Measurements from ENCODE around the gene MRAP2. TPM values are rescaled to one million over a fixed set of nuclear protein-coding genes. Genes with fewer than 3 reads are reported as not detected.
"Not testable (repeated sequence)": the region's sequence is repeated elsewhere in the genome, so short reads cannot be mapped to it uniquely, and the experiment has no call there.

The MRAP2 gene
- total RNA-seq, 2 experiments from 2014 or later, result not detected

DNA sequence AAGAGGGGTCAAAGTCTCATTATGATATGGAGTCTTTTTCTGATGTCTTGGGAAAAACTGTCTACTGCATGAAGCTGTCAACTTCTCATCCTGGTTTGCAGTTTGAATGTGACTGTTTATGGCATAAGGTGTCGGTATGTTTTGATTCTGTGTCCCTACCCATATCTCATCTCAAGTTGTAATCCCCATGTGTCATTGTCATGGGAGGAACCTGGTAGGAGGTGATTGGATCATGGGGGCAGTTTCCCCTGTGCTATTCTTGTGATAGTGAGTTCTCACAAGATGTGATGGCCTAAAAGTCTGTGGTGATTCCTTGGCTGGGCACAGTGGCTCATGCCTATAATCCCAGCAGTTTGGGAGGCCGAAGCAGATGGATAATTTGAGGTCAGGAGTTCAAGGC is 47.6 kb downstream of the MRAP2 start:
- no peak for DNase-seq
- Histone ChIP-seq H3K4me3 (ENCODE audit: low read length) (no peak overlapping the region), H3K4me1 (ENCODE audit: insufficient read depth, low read length) (no peaks in the 10 kb centered on the region), H3K27ac (ENCODE audit: low read depth in 1 of 2, low read length in 2 of 2) (no peak overlapping the region), H3K9me3 (ENCODE audit: control insufficient read depth in 1 of 2, insufficient read depth in 1 of 2, low read length in 2 of 2) (no peaks in the 10 kb centered on the region), H3K36me3 (ENCODE audit: insufficient read depth, low read length) (no peaks in the 10 kb centered on the region), H3K27me3 (ENCODE audit: control insufficient read depth in 1 of 2, insufficient read depth in 2 of 2, low read length in 2 of 2) (peaks cover 0 to 3% of the 10 kb centered on the region in 2 experiments)
- Mint-ChIP-seq H3K27me3 (peaks cover 6% of the 10 kb centered on the region), H3K9me3 (no peaks in the 10 kb centered on the region), H3K27ac (no peak overlapping the region), H3K36me3 (ENCODE audit: low read depth) (no peaks in the 10 kb centered on the region), H3K4me1 (ENCODE audit: low read depth) (no peaks in the 10 kb centered on the region), H3K4me3 (no peak overlapping the region)
- ChIA-PET POLR2A (no interaction called here), CTCF (no interaction called here)
- ATAC-seq (ENCODE audit: poor library complexity), result no peak
- intact Hi-C loops (cut with DNase I, micrococcal nuclease), result no loop called here
- TF ChIP-seq, protein P1, sequence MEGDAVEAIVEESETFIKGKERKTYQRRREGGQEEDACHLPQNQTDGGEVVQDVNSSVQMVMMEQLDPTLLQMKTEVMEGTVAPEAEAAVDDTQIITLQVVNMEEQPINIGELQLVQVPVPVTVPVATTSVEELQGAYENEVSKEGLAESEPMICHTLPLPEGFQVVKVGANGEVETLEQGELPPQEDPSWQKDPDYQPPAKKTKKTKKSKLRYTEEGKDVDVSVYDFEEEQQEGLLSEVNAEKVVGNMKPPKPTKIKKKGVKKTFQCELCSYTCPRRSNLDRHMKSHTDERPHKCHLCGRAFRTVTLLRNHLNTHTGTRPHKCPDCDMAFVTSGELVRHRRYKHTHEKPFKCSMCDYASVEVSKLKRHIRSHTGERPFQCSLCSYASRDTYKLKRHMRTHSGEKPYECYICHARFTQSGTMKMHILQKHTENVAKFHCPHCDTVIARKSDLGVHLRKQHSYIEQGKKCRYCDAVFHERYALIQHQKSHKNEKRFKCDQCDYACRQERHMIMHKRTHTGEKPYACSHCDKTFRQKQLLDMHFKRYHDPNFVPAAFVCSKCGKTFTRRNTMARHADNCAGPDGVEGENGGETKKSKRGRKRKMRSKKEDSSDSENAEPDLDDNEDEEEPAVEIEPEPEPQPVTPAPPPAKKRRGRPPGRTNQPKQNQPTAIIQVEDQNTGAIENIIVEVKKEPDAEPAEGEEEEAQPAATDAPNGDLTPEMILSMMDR (IDR thresholded peaks at IDR 0.05), result no peak

DNA sequence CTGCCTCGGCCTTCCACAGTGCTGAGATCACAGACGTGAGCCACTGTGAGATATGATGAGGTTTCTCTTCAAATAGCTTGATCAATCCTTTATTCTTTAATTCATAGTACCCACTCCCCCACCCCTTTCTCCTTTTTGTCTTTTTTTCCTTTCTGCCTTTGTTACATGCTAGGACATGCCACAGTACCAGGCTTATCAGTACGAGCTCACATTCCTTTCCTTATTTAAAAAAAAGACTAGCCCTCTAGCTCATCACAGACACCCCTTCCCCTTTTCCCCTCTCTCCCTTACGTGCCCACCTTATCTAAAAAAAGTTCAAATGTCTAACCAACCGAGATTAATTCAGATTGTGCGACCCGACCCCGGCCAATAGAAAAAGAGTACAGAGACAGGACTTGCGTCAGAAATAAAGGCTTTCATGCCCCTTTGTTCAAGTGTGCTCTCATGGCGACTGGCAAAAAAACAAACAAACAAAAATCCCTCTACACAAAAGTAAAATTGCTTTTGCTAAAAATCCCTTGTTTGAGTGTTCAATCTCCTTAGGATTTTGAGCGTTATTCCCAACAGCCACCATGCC is 49.2 kb downstream of the MRAP2 start:
- Mint-ChIP-seq H3K4me3 (no peak overlapping the region), H3K27ac (no peak overlapping the region), H3K4me1 (ENCODE audit: low read depth) (no peaks in the 10 kb centered on the region), H3K9me3 (no peaks in the 10 kb centered on the region), H3K27me3 (peaks cover 12% of the 10 kb centered on the region), H3K36me3 (ENCODE audit: low read depth) (no peaks in the 10 kb centered on the region)
- TF ChIP-seq, protein P1 (IDR thresholded peaks at IDR 0.05), result no peak
- no peaks in the 10 kb centered on the region for H3K9me3 ChIP-seq (ENCODE audit: control insufficient read depth in 1 of 2, insufficient read depth in 1 of 2, low read length in 2 of 2)
- no peaks in the 10 kb centered on the region for H3K4me1 ChIP-seq (ENCODE audit: insufficient read depth, low read length)
- no peak for DNase-seq
- ATAC-seq (ENCODE audit: poor library complexity), result no peak
- no peak overlapping the region for H3K27ac ChIP-seq (ENCODE audit: low read depth in 1 of 2, low read length in 2 of 2)
- intact Hi-C loops (cut with DNase I, micrococcal nuclease), result no loop called here
- ChIA-PET POLR2A (no interaction called here), CTCF (no interaction called here)
- H3K36me3 ChIP-seq (ENCODE audit: insufficient read depth, low read length), result no peaks in the 10 kb centered on the region
- no peak overlapping the region for H3K4me3 ChIP-seq (ENCODE audit: low read length)
- no peaks in the 10 kb centered on the region for H3K27me3 ChIP-seq (ENCODE audit: control insufficient read depth in 1 of 2, insufficient read depth in 2 of 2, low read length in 2 of 2)

DNA sequence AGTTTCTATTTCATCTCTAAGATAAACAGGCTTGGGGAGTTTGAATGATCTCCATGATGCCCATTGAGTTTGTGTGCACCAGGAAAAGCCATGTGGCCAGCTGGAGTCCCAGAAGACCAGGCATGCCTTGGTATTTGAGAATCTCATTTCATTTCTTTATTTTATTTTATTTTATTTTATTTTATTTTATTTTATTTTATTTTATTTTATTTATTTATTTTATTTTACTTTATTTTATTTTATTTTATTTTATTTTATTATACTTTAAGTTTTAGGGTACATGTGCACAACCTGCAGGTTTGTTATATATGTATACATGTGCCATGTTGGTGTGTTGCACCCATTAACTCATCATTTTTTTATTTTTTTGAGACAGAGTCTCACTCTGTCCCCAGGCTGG is 51.1 kb downstream of the MRAP2 start:
- ATAC-seq (ENCODE audit: poor library complexity); H3K27ac Mint-ChIP-seq; H3K4me1 Mint-ChIP-seq (ENCODE audit: low read depth); H3K27me3 ChIP-seq (ENCODE audit: control insufficient read depth in 1 of 2, insufficient read depth in 2 of 2, low read length in 2 of 2); H3K4me3 Mint-ChIP-seq; POLR2A ChIA-PET; intact Hi-C loops (cut with DNase I, micrococcal nuclease); H3K4me1 ChIP-seq (ENCODE audit: insufficient read depth, low read length); DNase-seq; H3K27ac ChIP-seq (ENCODE audit: low read depth in 1 of 2, low read length in 2 of 2); H3K9me3 Mint-ChIP-seq; H3K4me3 ChIP-seq (ENCODE audit: low read length); CTCF ChIA-PET; H3K36me3 Mint-ChIP-seq (ENCODE audit: low read depth); H3K36me3 ChIP-seq (ENCODE audit: insufficient read depth, low read length); H3K9me3 ChIP-seq (ENCODE audit: control insufficient read depth in 1 of 2, insufficient read depth in 1 of 2, low read length in 2 of 2): not testable (repeated sequence)
- peaks cover 21% of the 10 kb centered on the region for H3K27me3 Mint-ChIP-seq

DNA sequence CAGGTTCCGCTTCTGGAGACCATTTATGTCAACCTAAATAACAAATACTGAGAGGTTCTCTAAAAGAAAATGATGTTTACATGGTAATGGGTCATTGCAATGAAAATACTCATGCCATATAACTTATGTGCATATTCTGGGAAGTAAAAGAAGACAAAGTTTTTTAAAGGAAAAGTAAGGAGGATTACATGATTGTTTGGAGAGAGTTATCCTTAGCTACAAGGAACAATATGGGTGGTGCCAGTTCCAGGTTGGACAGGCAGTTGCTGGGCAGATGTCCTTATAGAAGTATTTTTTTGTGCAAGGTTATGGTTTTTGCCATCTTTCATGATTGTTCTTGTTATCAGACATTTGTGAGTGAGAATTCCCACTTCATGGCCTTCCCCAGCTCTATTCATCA is 52.5 kb downstream of the MRAP2 start:
- H3K4me3 ChIP-seq (ENCODE audit: low read length), result no peak overlapping the region
- no peak for ATAC-seq (ENCODE audit: poor library complexity)
- ChIA-PET POLR2A (interaction anchor here (0.6 kb wide), 2 partner anchors 13 to 44 kb away, joined by 3 read pairs; no protein-coding TSS in a partner anchor), CTCF (no interaction called here)
- Mint-ChIP-seq H3K4me3 (no peak overlapping the region), H3K9me3 (peaks cover 4% of the 10 kb centered on the region), H3K27ac (no peak overlapping the region), H3K27me3 (peaks cover 32% of the 10 kb centered on the region), H3K36me3 (ENCODE audit: low read depth) (no peaks in the 10 kb centered on the region), H3K4me1 (ENCODE audit: low read depth) (no peaks in the 10 kb centered on the region)
- intact Hi-C loops (cut with DNase I, micrococcal nuclease), result no loop called here
- DNase-seq, result no peak
- no peaks in the 10 kb centered on the region for H3K9me3 ChIP-seq (ENCODE audit: control insufficient read depth in 1 of 2, insufficient read depth in 1 of 2, low read length in 2 of 2)
- no peak overlapping the region for H3K27ac ChIP-seq (ENCODE audit: low read depth in 1 of 2, low read length in 2 of 2)
- no peaks in the 10 kb centered on the region for H3K4me1 ChIP-seq (ENCODE audit: insufficient read depth, low read length)
- no peaks in the 10 kb centered on the region for H3K36me3 ChIP-seq (ENCODE audit: insufficient read depth, low read length)
- TF ChIP-seq, protein P1 (IDR thresholded peaks at IDR 0.05), result no peak
- no peaks in the 10 kb centered on the region for H3K27me3 ChIP-seq (ENCODE audit: control insufficient read depth in 1 of 2, insufficient read depth in 2 of 2, low read length in 2 of 2)
